ENCODE results near the gene PATE3. TPM values are rescaled to one million over a fixed set of nuclear protein-coding genes. Genes with fewer than 3 reads are reported as not detected.

PATE3 gene, protein sequence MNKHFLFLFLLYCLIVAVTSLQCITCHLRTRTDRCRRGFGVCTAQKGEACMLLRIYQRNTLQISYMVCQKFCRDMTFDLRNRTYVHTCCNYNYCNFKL
- not detected in 2 replicates for total RNA-seq

DNA sequence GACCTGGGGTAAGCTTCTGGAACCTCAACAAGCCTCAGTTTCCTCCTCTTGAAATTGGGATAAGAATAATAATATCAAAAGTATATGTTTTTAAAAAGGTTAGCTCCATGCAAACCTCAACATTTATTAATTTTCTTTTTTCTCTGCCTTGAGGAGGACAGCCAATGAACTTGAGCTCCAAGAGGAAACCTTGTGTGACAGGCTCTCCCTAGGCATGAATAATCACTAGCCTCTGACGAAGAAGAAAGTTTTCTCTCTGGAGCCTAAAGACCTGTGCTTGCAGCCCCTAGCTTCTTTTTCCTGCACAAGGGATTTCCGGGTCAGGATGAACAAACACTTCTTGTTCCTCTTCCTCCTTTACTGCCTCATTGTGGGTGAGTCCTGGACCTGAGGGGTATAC lies at the start of gene PATE3:
TSS of gene PATE3 (plus strand) at position 301 of the 400 bp plus-strand sequence. CDS start at position 326, 25 bp downstream.

DNA sequence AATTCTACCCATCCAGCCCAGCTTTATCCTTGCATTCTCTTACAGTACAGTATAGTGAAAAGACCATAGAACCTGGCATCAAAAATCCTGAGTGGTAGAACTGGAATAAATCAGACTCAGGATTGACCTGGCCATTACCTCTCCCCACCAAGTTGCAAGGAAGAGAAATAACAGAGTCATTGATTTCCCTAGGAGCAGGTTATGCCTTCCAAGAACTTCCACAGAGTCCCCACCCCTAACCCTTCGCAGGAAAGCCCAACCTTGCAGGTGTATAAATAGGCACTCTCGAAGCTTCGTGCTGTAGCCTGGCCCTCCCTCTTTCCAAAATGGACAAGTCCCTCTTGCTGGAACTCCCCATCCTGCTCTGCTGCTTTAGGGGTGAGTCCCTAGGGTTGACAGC lies 41.9 kb upstream of the PATE3 start, which contains the start of gene PATE1:
TSS of gene PATE1 (plus strand) at position 301 of the 400 bp plus-strand sequence. CDS start at position 327, 26 bp downstream.

DNA sequence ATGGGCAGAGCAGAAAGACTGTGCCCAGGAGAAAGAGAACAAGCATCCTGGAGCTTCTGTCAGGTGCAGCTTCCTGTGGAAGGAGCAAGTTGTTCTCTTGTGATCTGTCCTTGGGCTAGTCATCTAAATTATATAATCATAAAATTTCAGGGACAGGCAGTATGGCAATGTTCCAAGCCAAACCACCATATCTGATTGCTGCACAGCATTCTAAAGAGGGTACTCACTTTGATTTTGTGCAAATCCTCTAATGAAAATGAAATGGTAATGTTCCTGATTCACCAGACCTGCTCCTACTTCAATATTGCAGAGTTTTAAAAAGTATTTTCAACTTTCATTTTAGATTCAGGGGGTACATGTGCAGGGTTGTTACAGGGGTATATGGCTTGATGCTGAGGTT lies 9.2 kb upstream of the PATE3 start, which contains the start of gene PATE2:
TSS of gene PATE2 (minus strand) at position 101 of the 400 bp plus-strand sequence. CDS start at position 46, 55 bp downstream.

DNA sequence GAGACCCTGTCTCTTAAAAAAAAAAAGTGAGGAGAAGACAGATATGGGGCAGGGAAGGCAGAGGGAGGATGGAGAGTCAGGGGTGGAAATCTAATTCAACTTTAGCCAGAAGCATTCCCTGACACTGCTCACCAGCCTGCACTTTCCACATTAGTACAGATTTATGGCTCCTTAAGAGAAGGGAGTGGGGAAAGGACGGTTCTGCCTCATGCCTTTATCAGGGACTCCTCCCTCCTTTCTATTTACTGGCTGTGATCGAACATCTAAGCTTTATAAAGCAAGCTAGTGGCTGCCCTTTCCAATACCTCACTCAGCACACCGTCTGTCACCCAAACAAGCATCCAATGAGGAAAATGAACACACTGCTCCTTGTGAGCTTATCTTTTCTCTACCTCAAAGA lies 45.1 kb downstream of the PATE3 start, which contains the start of gene PATE4:
TSS of gene PATE4 (plus strand) at position 301 of the 400 bp plus-strand sequence. CDS start at position 345, 44 bp downstream.

Other genes with a start within 250 kb of the PATE3 start
- gene EI24, start 218.7 kb upstream of the PATE3 start, total RNA-seq, result 143 and 176 TPM in 2 replicates
- gene STT3A, start 195.3 kb upstream of the PATE3 start, total RNA-seq, result 307 and 353 TPM in 2 replicates
- 22.3 and 42.9 TPM in 2 replicates for gene CHEK1, start 163.0 kb upstream of the PATE3 start, total RNA-seq
- gene ACRV1, start 107.3 kb upstream of the PATE3 start, total RNA-seq, result not detected in 2 replicates
- not detected in 2 replicates for gene PATE1, start 41.8 kb upstream of the PATE3 start, total RNA-seq
- gene PATE2, start 9.3 kb upstream of the PATE3 start, total RNA-seq, result 0.38 TPM in 1 of 2 replicates, not detected in the other
- not detected in 2 replicates for gene PATE4, start 45.2 kb downstream of the PATE3 start, total RNA-seq
- gene HYLS1, start 99.5 kb downstream of the PATE3 start, total RNA-seq, result 2.8 and 11.1 TPM in 2 replicates
- 13.2 and 13.4 TPM in 2 replicates for gene PUS3, start 115.1 kb downstream of the PATE3 start, total RNA-seq
- not detected in 2 replicates for gene DDX25, start 116.4 kb downstream of the PATE3 start, total RNA-seq
- gene VSIG10L2, start 157.9 kb downstream of the PATE3 start, total RNA-seq, result not detected in 2 replicates